NCI-H1436 treated with DMSO at 0.1 percent for 48 hours (cell line): ENCODE results near the gene SPTBN1.
"Not testable (repeated sequence)": the region's sequence is repeated elsewhere in the genome, so short reads cannot be mapped to it uniquely, and the experiment has no call there.

Source experiments
- DNase-seq: peaks from one replicate; lab custom pipeline; 2025; lab: John Stamatoyannopoulos, UW

The SPTBN1 gene

GRCh38 chr2:54672590-54673456 is 216.7 kb downstream of the SPTBN1 start:
- no peak for DNase-seq

- DNase-seq: no peak
Observed at GRCh38 chr2:54673501-54673998, 217.4 kb downstream of the SPTBN1 start.

- no peak for DNase-seq
Observed at GRCh38 chr2:54675281-54675680, 219.2 kb downstream of the SPTBN1 start.

- DNase-seq: no peak
Observed at GRCh38 chr2:54675738-54676137, 219.6 kb downstream of the SPTBN1 start.

- DNase-seq: no peak
Observed at GRCh38 chr2:54676656-54677055, 220.5 kb downstream of the SPTBN1 start.

GRCh38 chr2:54677476-54678265 is 221.5 kb downstream of the SPTBN1 start:
- DNase-seq: no peak

GRCh38 chr2:54678719-54679118 is 222.6 kb downstream of the SPTBN1 start:
- no peak for DNase-seq

- DNase-seq: no peak
Observed at GRCh38 chr2:54680397-54681041, 224.4 kb downstream of the SPTBN1 start.

GRCh38 chr2:54681416-54681815 is 225.3 kb downstream of the SPTBN1 start:
- no peak for DNase-seq

- DNase-seq: no peak
Observed at GRCh38 chr2:54683596-54683995, 227.5 kb downstream of the SPTBN1 start.

- no peak for DNase-seq
Observed at GRCh38 chr2:54685263-54685775, 229.2 kb downstream of the SPTBN1 start.

GRCh38 chr2:54687595-54688152 is 231.5 kb downstream of the SPTBN1 start:
- no peak for DNase-seq

GRCh38 chr2:54691445-54692135 is 235.5 kb downstream of the SPTBN1 start:
- DNase-seq: no peak

- DNase-seq: no peak
Observed at GRCh38 chr2:54692556-54692955, 236.4 kb downstream of the SPTBN1 start.

- DNase-seq: no peak
Observed at GRCh38 chr2:54695378-54695777, 239.3 kb downstream of the SPTBN1 start.

GRCh38 chr2:54697934-54698333 is 241.8 kb downstream of the SPTBN1 start:
- no peak for DNase-seq

- DNase-seq: not testable (repeated sequence)
Observed at GRCh38 chr2:54698926-54699325, 242.8 kb downstream of the SPTBN1 start.

GRCh38 chr2:54699665-54700064 is 243.5 kb downstream of the SPTBN1 start:
- DNase-seq: no peak

GRCh38 chr2:54701029-54701428 is 244.9 kb downstream of the SPTBN1 start:
- no peak for DNase-seq

GRCh38 chr2:54704238-54704637 is 248.1 kb downstream of the SPTBN1 start:
- DNase-seq: no peak
